ENCODE measurements around the gene E2F1.
"Not testable (repeated sequence)": the region's sequence is repeated elsewhere in the genome, so short reads cannot be mapped to it uniquely, and the experiment has no call there.

E2F1 gene

DNA sequence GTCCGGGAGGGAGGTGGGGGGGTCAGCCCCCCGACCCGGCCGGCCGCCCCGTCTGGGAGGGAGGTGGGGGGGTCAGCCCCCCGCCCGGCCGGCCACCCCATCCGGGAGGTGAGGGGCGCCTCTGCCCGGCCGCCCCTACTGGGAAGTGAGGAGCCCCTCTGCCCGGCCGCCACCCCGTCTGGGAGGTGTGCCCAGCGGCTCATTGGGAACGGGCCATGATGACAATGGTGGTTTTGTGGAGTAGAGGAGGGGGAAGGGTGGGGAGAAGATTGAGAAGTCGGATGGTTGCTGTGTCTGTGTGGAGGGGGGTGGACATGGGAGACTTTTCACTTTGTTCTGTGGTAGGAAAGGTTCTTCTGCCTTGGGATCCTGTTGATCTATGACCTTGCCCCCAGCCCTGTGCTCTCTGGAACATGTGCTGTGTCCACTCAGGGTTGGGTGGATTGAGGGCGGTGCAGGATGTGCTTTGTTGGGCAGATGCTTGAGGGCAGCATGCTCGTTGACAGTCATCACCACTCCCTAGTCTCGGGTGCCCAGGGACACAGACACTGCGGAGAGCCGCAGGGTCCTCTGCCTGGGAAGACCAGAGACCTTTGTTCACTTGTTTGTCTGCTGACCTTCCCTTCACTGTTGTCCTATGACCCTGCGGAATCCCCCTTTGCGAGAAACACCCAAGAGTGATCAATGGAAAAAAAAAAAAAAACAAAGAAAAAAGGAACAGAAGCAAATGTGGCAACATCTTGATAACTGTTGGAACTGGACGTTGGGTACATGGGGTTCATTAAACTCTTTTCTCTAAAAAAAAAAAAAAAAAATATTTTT, 15.7 kb upstream of the E2F1 start:
- H3K4me3 ChIP-seq (replicated peaks; ENCODE audit: insufficient read depth, low read length), result no peak overlapping the region
- no peak for TF ChIP-seq GABPA (IDR thresholded peaks at IDR 0.05; ENCODE audit: low read depth)
- TF ChIP-seq, protein P1, sequence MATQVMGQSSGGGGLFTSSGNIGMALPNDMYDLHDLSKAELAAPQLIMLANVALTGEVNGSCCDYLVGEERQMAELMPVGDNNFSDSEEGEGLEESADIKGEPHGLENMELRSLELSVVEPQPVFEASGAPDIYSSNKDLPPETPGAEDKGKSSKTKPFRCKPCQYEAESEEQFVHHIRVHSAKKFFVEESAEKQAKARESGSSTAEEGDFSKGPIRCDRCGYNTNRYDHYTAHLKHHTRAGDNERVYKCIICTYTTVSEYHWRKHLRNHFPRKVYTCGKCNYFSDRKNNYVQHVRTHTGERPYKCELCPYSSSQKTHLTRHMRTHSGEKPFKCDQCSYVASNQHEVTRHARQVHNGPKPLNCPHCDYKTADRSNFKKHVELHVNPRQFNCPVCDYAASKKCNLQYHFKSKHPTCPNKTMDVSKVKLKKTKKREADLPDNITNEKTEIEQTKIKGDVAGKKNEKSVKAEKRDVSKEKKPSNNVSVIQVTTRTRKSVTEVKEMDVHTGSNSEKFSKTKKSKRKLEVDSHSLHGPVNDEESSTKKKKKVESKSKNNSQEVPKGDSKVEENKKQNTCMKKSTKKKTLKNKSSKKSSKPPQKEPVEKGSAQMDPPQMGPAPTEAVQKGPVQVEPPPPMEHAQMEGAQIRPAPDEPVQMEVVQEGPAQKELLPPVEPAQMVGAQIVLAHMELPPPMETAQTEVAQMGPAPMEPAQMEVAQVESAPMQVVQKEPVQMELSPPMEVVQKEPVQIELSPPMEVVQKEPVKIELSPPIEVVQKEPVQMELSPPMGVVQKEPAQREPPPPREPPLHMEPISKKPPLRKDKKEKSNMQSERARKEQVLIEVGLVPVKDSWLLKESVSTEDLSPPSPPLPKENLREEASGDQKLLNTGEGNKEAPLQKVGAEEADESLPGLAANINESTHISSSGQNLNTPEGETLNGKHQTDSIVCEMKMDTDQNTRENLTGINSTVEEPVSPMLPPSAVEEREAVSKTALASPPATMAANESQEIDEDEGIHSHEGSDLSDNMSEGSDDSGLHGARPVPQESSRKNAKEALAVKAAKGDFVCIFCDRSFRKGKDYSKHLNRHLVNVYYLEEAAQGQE (IDR thresholded peaks at IDR 0.05; ENCODE audit: insufficient replicate concordance, low read depth), result no peak
- no peak for TF ChIP-seq SPI1 (IDR thresholded peaks at IDR 0.05; ENCODE audit: borderline replicate concordance, low read depth)
- TF ChIP-seq POLR2AphosphoS5 (IDR thresholded peaks at IDR 0.05; ENCODE audit: low read depth), result no peak
- TF ChIP-seq, protein P2, sequence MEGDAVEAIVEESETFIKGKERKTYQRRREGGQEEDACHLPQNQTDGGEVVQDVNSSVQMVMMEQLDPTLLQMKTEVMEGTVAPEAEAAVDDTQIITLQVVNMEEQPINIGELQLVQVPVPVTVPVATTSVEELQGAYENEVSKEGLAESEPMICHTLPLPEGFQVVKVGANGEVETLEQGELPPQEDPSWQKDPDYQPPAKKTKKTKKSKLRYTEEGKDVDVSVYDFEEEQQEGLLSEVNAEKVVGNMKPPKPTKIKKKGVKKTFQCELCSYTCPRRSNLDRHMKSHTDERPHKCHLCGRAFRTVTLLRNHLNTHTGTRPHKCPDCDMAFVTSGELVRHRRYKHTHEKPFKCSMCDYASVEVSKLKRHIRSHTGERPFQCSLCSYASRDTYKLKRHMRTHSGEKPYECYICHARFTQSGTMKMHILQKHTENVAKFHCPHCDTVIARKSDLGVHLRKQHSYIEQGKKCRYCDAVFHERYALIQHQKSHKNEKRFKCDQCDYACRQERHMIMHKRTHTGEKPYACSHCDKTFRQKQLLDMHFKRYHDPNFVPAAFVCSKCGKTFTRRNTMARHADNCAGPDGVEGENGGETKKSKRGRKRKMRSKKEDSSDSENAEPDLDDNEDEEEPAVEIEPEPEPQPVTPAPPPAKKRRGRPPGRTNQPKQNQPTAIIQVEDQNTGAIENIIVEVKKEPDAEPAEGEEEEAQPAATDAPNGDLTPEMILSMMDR (IDR thresholded peaks at IDR 0.05; ENCODE audit: insufficient read depth, low read length), result no peak
- H3K27me3 ChIP-seq (ENCODE audit: insufficient read depth, poor library complexity, severe bottlenecking), result no peaks in the 10 kb centered on the region
- no peak for DNase-seq (ENCODE audit: low read depth in 1 of 2, low spot score in 1 of 2)
- no peak overlapping the region for H3K27ac ChIP-seq (replicated peaks)

DNA sequence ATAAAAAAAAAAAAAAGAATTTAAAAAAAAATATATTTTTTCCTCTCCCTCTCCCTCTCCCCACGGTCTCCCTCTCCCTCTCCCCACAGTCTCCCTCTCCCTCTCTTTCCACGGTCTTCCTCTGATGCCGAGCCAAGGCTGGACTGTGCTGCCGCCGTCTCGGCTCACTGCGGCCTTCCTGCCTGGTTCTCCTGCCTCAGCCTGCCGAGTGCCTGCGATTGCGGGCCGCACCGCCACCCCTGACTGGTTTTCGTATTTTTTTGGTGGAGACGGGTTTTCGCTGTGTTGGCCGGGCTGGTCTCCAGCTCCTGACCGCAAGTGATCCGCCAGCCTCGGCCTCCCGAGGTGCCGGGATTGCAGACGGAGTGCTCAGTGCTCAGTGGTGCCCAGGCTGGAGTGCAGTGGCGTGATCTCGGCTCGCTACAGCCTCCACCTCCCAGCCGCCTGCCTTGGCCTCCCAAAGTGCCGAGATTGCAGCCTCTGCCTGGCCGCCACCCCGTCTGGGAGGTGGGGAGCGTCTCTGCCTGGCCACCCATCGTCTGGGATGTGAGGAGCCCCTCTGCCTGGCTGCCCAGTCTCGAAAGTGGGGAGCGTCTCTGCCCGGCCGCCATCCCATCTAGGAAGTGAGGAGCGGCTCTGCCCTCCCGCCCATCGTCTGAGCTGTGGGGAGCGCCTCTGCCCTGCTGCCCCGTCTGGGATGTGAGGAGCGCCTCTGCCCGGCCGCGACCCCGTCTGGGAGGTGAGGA, 14.7 kb upstream of the E2F1 start:
- not testable (repeated sequence) for DNase-seq (ENCODE audit: low read depth in 1 of 2, low spot score in 1 of 2); H3K27ac ChIP-seq (replicated peaks); H3K4me3 ChIP-seq (replicated peaks; ENCODE audit: insufficient read depth, low read length)

DNA sequence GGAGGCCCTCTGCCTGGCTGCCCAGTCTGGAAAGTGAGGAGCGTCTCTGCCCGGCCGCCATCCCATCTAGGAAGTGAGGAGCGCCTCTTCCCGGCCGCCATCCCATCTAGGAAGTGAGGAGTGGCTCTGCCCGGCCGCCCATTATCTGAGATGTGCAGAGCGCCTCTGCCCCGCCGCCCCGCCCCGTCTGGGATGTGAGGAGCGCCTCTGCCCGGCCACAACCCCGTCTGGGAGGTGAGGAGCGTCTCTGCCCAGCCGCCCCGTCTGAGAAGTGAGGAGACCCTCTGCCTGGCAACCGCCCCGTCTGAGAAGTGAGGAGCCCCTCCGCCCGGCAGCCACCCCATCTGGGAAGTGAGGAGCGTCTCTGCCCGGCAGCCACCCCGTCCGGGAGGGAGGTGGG, 12.8 kb upstream of the E2F1 start:
- H3K27ac ChIP-seq (replicated peaks); DNase-seq (ENCODE audit: low read depth in 1 of 2, low spot score in 1 of 2); H3K4me3 ChIP-seq (replicated peaks; ENCODE audit: insufficient read depth, low read length); H3K27me3 ChIP-seq (ENCODE audit: insufficient read depth, poor library complexity, severe bottlenecking): not testable (repeated sequence)

More for the DNA sequence above, 14.7 kb upstream of the E2F1 start:
- H3K27me3 ChIP-seq (ENCODE audit: insufficient read depth, poor library complexity, severe bottlenecking), result not testable (repeated sequence)

DNA sequence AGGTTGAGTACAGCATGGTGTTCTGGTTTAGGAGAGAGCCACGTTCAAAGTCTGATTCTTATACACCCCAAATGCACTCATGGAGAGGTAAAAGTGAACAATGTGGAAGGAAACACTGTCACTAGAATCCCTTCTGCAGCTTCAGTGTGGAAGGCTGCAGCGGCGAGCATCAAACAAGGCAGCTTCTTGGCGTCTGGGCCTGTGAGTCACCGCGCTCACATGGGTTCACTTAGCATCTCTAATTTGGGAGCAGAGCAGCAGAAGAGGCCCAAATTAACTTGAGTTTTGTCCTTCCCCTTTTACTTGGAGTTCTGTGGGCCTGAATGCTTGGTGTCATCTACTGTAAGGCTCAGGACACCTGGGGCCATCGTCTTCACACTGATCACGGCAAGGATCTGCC, 10.9 kb upstream of the E2F1 start:
- TF ChIP-seq GABPA (IDR thresholded peaks at IDR 0.05; ENCODE audit: low read depth), result no peak
- TF ChIP-seq POLR2AphosphoS5 (IDR thresholded peaks at IDR 0.05; ENCODE audit: low read depth), result no peak
- no peak for TF ChIP-seq SPI1 (IDR thresholded peaks at IDR 0.05; ENCODE audit: borderline replicate concordance, low read depth)
- TF ChIP-seq, protein P1 (IDR thresholded peaks at IDR 0.05; ENCODE audit: insufficient replicate concordance, low read depth), result no peak

DNA sequence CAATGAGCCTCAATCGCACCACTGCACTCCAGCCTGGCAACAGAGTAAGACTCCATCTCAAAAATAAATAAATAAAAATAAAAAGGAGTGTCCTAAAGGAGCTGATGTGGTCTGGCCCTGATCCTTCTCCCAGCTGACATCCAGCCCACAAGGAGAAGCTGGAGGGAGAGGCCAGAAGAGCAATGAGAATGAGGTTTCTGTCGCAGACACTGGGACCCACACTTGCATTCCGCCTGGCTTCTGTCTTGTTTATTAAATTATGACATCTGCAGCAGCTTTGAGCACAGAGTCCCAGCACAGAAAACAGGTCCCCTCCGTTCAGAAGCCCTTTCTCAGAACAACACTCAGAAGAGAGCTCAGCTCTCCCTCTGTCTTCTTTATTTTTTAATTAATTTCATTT, 10.3 kb upstream of the E2F1 start:
- no peak overlapping the region for H3K27ac ChIP-seq (replicated peaks)
- TF ChIP-seq, protein P2 (IDR thresholded peaks at IDR 0.05; ENCODE audit: insufficient read depth, low read length), result no peak
- TF ChIP-seq GABPA (IDR thresholded peaks at IDR 0.05; ENCODE audit: low read depth) (no peak), POLR2AphosphoS5 (IDR thresholded peaks at IDR 0.05; ENCODE audit: low read depth) (no peak), SPI1 (IDR thresholded peaks at IDR 0.05; ENCODE audit: borderline replicate concordance, low read depth) (no peak)
- TF ChIP-seq, protein P1 (IDR thresholded peaks at IDR 0.05; ENCODE audit: insufficient replicate concordance, low read depth), result no peak
- DNase-seq (ENCODE audit: low read depth in 1 of 2, low spot score in 1 of 2), result no peak

More for the DNA sequence above, 10.9 kb upstream of the E2F1 start:
- Histone ChIP-seq H3K27me3 (ENCODE audit: insufficient read depth, poor library complexity, severe bottlenecking) (no peaks in the 10 kb centered on the region), H3K4me3 (replicated peaks; ENCODE audit: insufficient read depth, low read length) (no peak overlapping the region), H3K27ac (replicated peaks) (no peak overlapping the region)
- no peak for DNase-seq (ENCODE audit: low read depth in 1 of 2, low spot score in 1 of 2)

More for the DNA sequence above, 10.3 kb upstream of the E2F1 start:
- Histone ChIP-seq H3K4me3 (replicated peaks; ENCODE audit: insufficient read depth, low read length) (no peak overlapping the region), H3K27me3 (ENCODE audit: insufficient read depth, poor library complexity, severe bottlenecking) (no peaks in the 10 kb centered on the region)

Measured in HL-60 (cell line).